ENCODE results near the gene SMCO4.
"Not testable (repeated sequence)": the region's sequence is repeated elsewhere in the genome, so short reads cannot be mapped to it uniquely, and the experiment has no call there.

Gene SMCO4

GRCh38 chr11:93560199-93560932 is 17.2 kb upstream of the SMCO4 start:
- DNase-seq (ENCODE audit: low read depth in 2 of 2), result no peak

GRCh38 chr11:93559681-93560080 is 16.5 kb upstream of the SMCO4 start:
- no peak for DNase-seq (ENCODE audit: low read depth in 2 of 2)

GRCh38 chr11:93552874-93553273 is 9.7 kb upstream of the SMCO4 start:
- DNase-seq (ENCODE audit: low read depth in 2 of 2), result no peak

- no peak for DNase-seq (ENCODE audit: low read depth in 2 of 2)
Measured at GRCh38 chr11:93549976-93550375, 6.8 kb upstream of the SMCO4 start.

- DNase-seq (ENCODE audit: low read depth in 2 of 2), result no peak
Measured at GRCh38 chr11:93548679-93549319, 5.6 kb upstream of the SMCO4 start.

- DNase-seq (ENCODE audit: low read depth in 2 of 2), result no peak
Measured at GRCh38 chr11:93547773-93548172, 4.6 kb upstream of the SMCO4 start.

GRCh38 chr11:93547028-93547427 is 3.8 kb upstream of the SMCO4 start:
- no peak for DNase-seq (ENCODE audit: low read depth in 2 of 2)

- DNase-seq (ENCODE audit: low read depth in 2 of 2), result no peak
Measured at GRCh38 chr11:93545566-93545965, 2.4 kb upstream of the SMCO4 start.

GRCh38 chr11:93542811-93543229 is 371 bp downstream of the SMCO4 start:
- no peak for DNase-seq (ENCODE audit: low read depth in 2 of 2)

- DNase-seq (ENCODE audit: low read depth in 2 of 2), result peak in 1 of 2 donors; percentile 5
Measured at GRCh38 chr11:93541884-93542810, 1.0 kb downstream of the SMCO4 start.

GRCh38 chr11:93540896-93541553 is 2.2 kb downstream of the SMCO4 start:
- DNase-seq (ENCODE audit: low read depth in 2 of 2), result no peak

- no peak for DNase-seq (ENCODE audit: low read depth in 2 of 2)
Measured at GRCh38 chr11:93540337-93540736, 2.9 kb downstream of the SMCO4 start.

GRCh38 chr11:93537767-93538261 is 5.4 kb downstream of the SMCO4 start:
- no peak for DNase-seq (ENCODE audit: low read depth in 2 of 2)

GRCh38 chr11:93537049-93537448 is 6.1 kb downstream of the SMCO4 start:
- no peak for DNase-seq (ENCODE audit: low read depth in 2 of 2)

- DNase-seq (ENCODE audit: low read depth in 2 of 2), result no peak
Measured at GRCh38 chr11:93536101-93536861, 6.9 kb downstream of the SMCO4 start.

GRCh38 chr11:93535578-93535977 is 7.6 kb downstream of the SMCO4 start:
- not testable (repeated sequence) for DNase-seq (ENCODE audit: low read depth in 2 of 2)

GRCh38 chr11:93532806-93533205 is 10.4 kb downstream of the SMCO4 start:
- no peak for DNase-seq (ENCODE audit: low read depth in 2 of 2)

- DNase-seq (ENCODE audit: low read depth in 2 of 2), result no peak
Measured at GRCh38 chr11:93532281-93532789, 10.9 kb downstream of the SMCO4 start.

GRCh38 chr11:93530468-93530826 is 12.7 kb downstream of the SMCO4 start:
- DNase-seq (ENCODE audit: low read depth in 2 of 2), result no peak

GRCh38 chr11:93529707-93530467 is 13.3 kb downstream of the SMCO4 start:
- DNase-seq (ENCODE audit: low read depth in 2 of 2), result no peak
